ENCODE measurements around the gene ACAP2.
"Not testable (repeated sequence)": the region's sequence is repeated elsewhere in the genome, so short reads cannot be mapped to it uniquely, and the experiment has no call there.

The ACAP2 gene

DNA sequence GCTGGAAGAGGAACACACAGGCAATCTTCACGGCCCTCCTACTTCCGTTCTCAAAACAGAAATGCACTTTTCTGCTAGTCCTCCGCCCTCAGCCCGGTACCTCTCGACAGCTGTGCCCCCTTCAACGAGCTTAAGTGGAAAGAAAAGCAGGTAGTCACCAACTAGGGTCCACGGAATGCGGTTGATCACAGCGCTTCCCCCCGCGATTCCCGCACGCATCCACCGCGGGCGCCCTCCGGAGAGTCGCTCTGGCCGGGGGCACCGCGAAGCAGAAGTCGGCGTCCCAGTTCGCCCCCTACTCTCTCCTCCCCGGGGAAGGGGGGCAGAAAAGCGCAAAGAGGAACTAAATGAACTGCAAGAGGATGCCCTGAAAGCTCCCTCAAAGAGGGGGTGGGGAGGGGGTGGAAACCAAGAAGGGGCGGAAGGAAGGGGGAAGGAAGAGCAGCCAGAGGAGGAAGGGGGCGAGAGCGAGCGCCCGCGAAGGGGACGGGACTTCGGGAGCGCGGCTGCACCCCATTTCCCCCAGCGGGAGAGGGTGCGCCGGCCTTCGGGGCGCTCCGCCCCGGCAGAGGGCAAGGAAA is 738 bp downstream of the ACAP2 start:
- DNase-seq = peak; percentile 80

DNA sequence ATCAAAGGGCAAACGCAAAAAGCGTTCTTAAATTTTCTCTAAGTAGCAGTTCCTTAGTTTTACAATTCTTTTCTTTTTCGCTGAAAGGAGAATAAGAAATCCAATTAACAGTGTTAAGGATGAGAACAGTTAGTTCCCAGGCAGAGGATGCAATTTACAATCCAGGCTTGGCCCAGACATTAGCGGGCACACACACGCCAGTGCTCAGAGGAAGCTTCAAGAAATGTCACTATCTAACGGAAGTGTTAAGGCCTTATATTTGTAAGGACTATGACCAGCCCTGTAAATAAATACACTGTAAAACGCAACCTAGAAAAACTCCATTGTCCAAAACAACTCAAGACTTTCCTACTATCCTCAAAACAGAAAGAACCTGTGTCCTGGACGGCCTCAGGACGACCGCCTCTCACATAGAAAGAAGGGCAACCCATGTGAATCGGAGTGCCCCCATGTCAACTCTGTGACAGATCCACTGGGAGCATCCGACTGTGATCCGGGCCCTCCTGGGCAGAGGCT is 1.3 kb downstream of the ACAP2 start:
- DNase-seq = no peak

DNA sequence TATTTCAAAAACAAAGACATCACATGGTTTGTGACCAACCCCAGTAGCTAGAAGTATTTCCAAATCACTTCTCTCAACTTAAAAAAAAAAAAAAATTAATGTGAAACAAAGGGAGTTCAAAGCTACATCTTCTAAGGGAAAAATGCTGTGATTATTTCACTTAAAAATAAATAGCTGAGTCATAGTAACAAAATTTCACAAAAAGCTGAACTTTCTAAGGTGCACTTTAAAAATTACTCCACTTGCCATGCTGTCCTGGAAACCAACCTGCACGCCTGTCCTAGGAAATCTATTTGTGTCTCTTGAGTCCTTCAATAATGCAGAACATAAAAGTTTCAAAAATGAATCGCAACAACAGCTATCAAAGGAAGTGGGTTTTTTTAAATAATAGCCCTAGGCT is 1.8 kb downstream of the ACAP2 start:
- no peak for DNase-seq

DNA sequence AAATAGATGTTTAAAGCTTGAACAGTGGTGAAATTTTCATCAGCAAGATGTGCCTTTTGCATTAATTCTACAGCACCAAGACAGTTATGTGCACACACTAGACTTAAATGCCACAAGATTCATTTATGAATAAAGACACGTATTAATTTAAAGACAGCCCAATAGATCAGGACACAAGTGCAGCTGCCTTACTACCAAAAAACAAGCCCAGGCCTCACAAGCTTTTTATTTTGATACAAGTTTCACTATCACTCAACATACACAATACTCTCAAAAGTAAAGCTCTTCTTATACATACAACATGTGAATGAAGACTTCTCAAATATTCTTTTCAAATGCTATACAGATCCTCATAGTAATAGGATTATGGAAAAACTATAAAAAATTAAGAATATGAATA is 2.4 kb downstream of the ACAP2 start:
- no peak for DNase-seq

DNA sequence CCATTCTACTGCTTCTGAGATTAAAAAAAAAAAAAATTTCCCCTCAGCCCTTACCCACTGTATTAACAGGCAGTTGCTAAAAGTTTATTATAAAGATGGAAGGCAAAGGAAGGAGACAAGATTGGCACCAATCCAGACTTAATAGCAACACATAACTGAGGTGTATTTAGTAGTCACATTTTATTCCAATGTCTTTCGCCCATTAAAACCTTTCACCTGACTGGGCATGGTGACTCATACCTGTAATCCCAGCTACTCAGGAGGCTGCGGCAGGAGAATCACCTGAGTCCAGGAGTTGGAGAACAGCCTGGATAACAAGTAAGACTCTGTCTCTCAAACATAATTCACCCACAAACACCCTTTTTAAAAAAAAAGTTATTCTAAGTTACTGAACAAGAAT is 4.4 kb downstream of the ACAP2 start:
- DNase-seq = no peak

DNA sequence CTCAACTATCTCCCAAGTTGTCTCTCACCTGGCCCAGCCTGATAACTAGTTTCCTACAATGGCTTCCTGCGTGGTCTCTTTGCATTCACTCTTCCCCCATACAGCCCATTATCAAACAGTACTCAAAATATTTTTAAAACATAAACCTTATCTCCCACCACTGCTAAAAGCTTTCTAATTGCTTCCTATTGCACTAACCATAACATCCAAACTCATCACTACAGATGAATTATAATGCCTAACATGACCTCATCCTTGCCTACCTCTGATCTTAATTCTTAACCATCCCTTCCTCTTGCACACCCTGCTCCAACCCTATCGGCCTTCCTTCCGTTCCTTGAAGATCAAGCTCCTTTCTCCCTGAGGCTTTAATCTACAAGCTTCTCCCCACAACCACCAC is 17.0 kb downstream of the ACAP2 start:
- no peak for DNase-seq

DNA sequence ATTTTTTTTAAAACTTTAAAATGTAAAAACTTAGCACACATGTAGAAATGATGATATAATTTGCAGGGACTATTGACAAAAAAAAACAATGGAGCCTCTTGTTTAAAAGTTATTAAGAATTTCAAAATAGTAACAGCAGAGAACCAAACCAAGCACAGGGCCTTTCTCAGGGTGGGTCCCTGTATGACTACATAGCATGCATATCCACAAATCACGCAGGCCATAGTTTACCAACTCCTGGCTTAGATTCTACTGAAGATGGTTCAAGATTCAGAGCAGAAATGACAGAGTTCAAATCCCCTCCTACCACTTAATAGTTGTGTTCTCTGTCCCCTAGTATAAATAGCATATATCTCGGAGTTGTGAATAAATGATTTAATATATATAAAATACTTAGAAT is 19.0 kb downstream of the ACAP2 start:
- DNase-seq = no peak

DNA sequence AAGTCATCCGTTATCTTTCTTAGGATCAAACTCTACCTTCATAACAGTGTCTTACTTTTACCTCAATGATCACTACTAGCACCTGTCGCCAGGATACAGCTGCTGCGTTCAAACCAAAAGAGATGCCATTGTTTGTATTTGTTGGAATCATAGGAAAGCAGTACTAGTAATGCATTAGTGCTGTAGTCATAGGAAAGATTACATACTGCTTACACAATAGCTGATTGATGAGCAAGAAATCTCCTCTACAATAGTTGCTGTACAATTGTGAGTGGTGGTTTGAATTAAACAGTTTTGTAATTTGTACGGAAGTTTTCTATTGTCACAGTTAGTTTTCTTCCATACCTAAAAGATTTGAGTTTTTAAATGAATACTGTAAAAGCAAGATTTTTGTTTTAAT is 21.4 kb downstream of the ACAP2 start:
- DNase-seq = no peak

DNA sequence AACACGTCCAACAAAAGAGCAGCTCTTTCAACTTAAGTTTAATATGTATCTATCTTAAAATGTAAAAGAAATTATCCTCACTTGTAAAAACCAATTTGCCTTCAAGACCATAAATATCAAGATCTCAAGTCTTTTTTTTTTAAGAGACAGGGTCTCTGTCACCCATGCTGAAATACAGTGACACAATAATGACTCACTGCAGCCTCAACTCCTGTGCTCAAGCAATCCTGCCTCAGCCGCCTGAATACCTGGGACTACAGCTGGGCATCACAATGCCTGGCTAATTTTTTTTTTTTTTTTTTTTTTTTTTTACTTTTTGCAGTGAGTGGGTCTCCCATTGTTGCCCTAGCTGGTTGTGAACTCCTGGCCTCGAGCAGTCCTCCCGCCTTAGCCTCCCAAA is 26.0 kb downstream of the ACAP2 start:
- no peak for DNase-seq

DNA sequence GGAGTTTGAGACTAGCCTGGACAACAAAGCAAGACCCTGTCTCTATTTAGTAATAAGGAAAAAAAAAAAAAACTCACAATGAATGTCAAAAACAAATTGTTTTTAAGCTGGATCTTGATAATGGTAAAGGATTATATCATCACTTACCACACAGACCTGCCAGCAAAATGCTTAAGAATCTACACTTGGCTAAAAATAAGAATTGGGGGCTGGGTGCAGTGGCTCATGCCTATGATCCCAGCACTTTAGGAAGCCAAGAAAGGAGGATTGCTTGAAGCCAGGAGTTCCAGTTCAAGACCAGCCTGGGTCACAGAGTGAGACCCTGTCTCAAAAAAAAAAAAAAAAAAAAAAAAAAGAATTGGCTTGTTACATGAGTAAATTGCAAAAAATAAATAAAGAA is 31.0 kb downstream of the ACAP2 start:
- DNase-seq = no peak

DNA sequence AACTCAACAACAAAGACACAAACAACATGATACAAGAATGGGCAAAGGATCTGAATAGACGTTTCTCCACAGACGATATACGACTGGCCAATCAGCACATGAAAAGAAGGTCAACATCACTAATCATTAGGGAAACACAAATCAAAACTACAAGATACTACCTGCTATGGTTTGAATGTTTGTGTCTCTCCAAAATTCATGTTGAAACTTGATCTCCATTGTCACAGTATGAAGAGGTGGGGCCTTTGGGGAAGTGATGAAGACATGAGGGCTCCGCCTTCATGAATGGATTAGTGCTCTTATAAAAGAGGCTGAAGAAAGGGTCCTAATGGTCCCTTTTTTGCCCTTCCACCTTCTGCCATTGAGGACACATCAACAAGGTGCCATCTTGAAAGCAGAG is 32.3 kb downstream of the ACAP2 start:
- no peak for DNase-seq

DNA sequence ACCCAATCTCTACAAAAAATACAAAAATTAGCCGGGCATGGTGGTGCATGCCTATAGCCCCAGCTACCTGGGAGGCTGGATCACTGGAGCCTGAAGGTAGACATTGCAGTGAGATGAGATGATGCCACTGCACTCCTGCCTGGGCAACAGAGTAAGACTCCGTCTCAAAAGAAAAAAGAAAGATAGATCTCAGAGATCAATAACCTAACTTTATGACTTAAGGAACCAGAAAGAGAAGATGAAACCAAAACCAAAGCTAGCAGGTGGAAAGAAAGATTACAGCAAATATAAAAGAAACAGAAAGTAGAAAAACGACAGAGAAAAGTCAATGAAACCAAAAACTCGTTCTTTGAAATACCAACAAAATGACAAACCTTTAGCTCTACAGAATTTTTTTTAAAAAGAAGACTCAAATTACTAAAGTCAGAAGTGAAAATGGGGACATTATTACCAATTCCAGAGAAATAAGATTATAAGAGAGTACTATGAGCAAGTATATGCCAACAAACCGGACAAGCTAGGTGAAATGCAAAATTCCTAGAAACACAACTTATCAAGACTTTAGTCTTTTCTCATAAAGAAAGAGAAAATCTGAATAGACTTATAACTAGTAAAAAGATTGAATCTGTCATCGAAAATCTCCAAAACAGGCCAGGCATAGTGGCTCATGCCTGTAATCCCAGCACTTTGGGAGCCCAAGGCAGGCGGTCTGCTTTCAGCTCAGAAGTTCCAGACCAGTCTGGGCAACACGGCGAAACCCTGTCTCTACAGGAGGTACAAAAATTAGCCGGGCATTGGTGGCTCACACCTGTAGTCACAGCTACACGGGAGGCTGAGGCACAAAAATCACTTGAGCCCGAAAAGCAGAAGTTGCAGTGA is 35.0 kb downstream of the ACAP2 start:
- no peak for DNase-seq

DNA sequence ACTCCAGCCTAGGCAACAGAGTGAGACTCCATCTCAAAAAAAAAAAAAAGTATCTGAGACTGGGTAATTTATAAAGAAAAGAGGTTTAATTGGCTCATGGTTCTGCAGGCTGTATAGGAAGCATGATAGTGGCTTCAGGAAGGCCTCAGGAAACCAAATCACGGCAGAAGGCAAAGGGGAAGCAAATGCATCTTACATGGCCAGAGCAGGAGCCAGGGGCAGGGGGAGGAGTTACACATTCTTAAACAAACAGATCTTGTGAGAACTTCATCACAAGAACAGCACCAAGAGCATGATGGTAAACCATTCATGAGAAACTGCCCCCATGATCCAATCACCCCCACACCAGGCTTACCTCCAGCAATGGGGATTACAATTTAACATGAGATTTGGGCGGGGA is 37.2 kb downstream of the ACAP2 start:
- DNase-seq = no peak

DNA sequence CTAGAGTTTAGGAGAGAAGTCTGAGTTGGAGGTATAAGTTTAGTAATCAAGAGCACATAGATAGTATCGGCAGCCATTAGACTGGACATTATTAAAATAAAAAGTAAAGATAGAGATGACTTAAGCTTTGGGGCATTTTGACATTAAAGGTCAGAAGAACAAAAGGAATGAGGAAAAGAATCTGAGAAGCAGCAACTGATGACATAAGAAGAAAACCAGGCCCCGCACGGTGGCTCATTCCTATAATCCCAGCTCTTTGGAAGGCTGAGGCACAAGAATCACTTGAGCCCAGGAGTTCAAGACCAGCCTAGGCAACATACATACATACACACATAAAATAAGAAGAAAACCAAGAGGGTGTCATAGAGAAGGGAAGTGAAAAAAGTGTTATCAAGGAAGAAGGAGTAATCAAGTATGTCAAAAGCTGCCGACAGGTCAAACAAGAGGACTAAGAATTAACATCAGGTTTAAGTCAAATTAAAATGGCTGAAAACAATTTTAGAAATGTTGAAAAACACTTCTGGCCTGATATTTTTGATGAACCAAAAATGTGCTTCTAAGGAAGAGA is 38.9 kb downstream of the ACAP2 start:
- no peak for DNase-seq

DNA sequence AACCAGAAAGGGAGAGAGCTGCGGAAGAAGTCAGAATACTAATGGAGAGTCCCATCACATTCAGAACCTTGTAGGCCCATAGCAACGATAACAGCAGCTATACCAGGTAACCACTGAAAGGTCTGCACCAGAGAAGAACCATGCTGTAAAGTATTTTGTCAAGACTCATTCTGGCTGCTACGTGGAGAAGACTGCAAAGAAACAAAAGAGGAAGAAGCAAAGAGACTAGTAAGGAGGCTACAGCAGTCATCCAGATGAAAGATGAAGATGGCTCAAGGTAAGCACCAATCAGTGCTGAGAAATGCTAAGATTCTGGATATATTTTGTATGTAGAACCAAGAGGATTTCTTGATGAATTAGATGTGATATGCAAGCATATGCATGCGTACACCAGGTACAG is 39.6 kb downstream of the ACAP2 start:
- no peak for DNase-seq

DNA sequence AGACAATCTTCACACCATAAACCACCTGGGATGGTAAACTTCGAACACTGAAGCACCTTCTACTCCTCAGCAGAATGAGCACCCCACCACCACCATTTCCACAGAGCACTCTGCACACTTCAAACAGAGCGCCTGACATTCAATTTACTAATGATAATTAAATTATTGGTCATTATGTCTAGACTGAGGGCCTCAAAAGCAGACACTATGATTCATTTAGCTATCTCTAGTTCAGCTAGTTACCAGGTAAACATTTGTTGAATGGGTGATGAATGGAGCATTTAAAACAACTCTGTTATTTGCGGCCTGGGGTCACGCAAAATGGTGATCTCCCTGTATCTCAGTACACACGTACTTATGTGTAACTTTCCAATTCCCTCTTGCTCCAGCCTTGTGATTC is 40.9 kb downstream of the ACAP2 start:
- DNase-seq = no peak

DNA sequence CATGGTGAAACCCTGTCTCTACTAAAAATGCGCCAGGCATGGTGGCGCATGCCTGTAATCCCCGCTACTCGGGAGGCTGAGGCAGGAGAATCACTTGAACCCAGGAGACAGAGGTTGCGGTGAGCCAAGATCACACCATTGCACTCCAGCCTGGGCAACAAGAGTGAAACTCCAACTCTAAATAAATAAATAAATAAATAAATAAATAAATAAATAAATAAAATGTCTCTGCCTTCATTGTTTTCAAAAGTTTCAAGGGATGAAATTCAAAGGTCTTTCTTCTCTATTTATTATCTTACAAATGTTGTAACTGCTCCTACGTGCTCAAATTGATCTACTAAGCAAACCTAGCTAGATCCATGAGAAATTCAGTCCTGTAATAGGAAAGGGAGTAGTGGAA is 44.4 kb downstream of the ACAP2 start:
- not testable (repeated sequence) for DNase-seq

DNA sequence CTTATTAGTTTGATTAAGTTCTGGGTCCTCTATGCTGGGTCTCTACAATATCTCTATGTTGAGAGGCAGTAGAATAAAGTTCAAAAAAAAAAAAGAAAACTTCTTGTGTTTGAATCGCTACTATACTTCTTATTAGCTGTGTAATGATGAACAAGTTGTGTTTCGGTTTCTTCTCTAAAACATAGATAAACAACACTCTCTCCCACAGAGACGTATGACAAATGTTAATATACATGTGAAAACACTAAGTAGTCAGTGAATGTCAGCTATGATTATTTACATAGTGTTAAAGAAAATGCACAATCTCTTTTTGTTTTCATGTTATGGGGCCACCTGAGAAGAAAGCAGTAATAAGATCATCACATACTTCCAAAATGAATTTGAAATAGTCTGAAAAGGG is 45.3 kb downstream of the ACAP2 start:
- DNase-seq = no peak

DNA sequence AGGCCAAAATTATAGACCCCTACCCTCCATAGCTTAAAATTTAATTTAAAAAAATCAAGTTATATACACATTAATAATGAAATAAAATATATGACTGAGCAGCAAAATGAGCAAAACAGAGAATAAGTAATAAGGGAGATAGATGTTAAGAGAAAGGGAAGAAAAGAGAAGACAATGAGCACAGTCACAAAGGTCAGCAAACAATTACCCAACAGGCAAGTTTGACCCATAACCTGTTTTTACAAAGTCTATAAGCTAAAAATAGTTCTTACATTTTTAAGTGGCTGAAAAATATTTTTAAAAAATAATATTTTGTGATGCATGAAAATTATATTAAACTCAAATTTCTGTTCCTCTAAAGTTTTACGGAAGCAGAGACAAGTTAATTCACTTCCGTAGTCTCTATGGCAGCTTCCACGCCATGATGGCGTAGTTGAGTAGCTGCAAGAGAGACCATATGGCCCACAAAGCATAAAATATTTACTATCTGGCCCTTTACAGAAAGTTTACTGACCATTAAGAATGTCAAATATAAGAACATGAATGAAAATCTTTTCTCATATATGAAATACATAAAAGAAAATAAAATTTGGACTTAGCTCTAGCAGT is 47.5 kb downstream of the ACAP2 start:
- DNase-seq = no peak

DNA sequence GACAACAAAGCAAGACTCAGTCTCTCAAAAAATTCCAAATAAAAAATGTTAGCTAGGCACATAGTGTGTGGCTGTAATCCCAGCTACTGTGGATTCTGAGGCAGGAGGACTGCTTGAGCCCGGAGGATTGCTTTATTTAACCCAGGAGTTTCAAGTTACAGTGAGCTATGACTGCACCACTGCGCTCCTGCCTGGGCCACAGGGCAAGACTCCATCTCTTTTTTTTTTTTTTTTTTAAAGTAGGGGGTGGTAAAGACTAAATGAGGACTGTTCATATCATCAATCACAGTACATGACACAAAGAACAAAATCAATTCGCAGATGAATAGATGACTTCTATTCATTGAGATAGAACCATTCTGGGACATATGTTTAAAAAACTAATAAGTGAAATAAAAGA is 48.1 kb downstream of the ACAP2 start:
- no peak for DNase-seq

DNA sequence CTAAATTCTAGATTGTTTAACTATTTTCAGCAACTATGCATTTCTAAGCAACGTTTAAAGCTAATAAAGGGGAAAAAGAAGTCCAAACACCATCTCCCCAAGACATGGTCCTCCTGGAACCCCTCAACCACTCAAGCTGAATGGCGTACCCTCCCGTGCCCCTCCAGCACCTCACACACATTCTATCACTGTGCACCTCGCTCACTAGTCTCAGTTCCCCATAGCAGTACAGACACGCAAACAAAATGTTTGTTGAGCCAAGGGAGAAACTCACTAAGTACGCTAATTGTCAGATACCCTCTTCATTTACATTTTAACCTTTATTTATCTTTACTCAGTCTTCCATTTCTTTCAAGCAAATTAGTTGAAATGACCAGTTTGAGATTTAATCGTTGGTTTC is 48.8 kb downstream of the ACAP2 start:
- DNase-seq = no peak

DNA sequence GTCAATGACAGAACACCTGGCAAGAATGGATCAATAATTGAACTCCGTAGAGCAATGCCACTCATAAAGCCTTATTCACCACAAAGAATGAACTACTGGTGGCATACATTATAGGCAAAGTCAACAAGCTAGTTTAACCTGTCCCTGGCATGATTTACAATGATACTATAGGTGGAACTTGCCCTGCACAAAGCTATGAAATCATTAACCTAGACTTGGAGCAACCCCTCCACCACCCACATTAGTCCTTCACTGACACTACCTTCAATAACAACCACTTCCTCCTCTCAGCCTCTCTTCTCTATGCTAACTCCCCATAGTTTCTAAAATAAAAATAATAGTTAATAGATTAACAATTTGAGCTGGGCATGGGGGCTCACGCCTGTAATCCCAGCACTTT is 54.4 kb downstream of the ACAP2 start:
- no peak for DNase-seq

DNA sequence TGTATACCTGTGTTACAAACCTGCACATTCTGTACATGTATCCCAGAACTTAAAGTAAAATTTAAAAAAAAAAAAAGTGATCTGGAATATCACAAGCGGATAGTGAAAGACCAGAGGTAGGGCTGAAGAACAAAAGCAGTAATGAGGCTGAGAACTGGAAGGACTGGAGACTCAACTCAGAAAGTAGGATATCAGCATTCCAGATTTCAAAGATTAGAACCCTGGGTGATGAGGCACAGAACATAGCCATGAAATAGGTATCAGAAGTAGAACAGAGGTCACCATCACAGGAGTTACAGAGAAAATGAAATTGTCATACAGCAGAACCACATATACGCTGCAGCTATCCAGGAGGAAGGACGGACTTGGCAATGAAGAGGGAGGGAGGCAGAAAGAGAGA is 56.1 kb downstream of the ACAP2 start:
- DNase-seq = no peak

DNA sequence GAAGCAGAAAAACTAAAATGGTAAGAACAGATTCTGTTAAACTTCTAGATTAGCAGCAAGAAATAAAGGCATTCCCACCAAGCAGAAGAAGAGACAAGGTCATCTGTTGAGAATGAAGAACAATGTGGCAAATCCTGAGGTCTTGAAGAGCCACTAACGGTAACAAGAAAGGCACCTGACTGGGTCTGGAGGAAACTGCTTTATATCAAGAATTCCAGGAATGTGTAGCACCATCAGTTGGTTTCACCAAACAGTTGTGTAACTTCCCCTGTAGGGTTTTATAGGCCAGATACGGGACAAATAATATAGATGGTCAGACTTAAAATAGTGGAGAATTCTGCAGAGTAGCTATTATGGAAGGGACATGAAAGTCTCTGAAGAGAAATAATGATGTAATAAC is 57.3 kb downstream of the ACAP2 start:
- DNase-seq = no peak

All from activated effector memory CD4-positive, alpha-beta T cell treated with anti-CD3 and anti-CD28 coated beads, Interleukin-2, amount 50 U/mL, for 16 hours (primary cell).